Osteocyte (in vitro differentiated cells): ENCODE results near the gene ZNF687. TPM values are rescaled to one million over a fixed set of nuclear protein-coding genes. Genes with fewer than 3 reads are reported as not detected.

Source experiments
- DNase-seq: peaks from one replicate; pipeline ENCODE4 v3.0.0; 2021; ENCODE audit warnings: mixed read lengths; ENCODE audit not compliant: unreplicated experiment; ENCODE audit errors: extremely low spot score
- H3K27ac Mint-ChIP-seq: one replicate; pipeline ENCODE4 v1.8.0; 2021; ENCODE audit warnings: mild to moderate bottlenecking, mixed read lengths; ENCODE audit not compliant: unreplicated experiment
- H3K27me3 Mint-ChIP-seq: one replicate; pipeline ENCODE4 v1.8.0; 2021; ENCODE audit warnings: mixed read lengths; ENCODE audit not compliant: unreplicated experiment
- H3K36me3 Mint-ChIP-seq: one replicate; pipeline ENCODE4 v1.8.0; 2021; ENCODE audit warnings: mixed read lengths; ENCODE audit not compliant: unreplicated experiment
- H3K4me1 Mint-ChIP-seq: one replicate; pipeline ENCODE4 v1.8.0; 2021; ENCODE audit warnings: mixed read lengths; ENCODE audit not compliant: unreplicated experiment
- H3K4me3 Mint-ChIP-seq: one replicate; pipeline ENCODE4 v1.8.0; 2021; ENCODE audit warnings: mild to moderate bottlenecking, moderate library complexity, mixed read lengths; ENCODE audit not compliant: unreplicated experiment
- H3K9me3 Mint-ChIP-seq: one replicate; pipeline ENCODE4 v1.8.0; 2021; ENCODE audit warnings: mixed read lengths; ENCODE audit not compliant: unreplicated experiment
- CTCF ChIP-seq: fragments of 200-600 bp; sonication (generic); IDR thresholded peaks from 2 replicates; pipeline ENCODE4 v1.5.0; 2021; ENCODE audit warnings: antibody characterized with exemption, mild to moderate bottlenecking, moderate library complexity
- total RNA-seq: library from RNA; stranded (reverse); gene quantifications from 2 replicates; pipeline ENCODE4 v1.2.1, GENCODE V29; 2021

ZNF687 gene
- total RNA-seq, 1 donor from 2014 or later: 25.9 TPM

- Mint-ChIP-seq H3K4me3 (no peak overlapping the region), H3K9me3 (no peaks in the 10 kb centered on the region), H3K27me3 (no peaks in the 10 kb centered on the region), H3K36me3 (peaks cover 37% of the 10 kb centered on the region), H3K27ac (no peak overlapping the region), H3K4me1 (no peaks in the 10 kb centered on the region)
- no peak for DNase-seq
- TF ChIP-seq CTCF: no peak
Observed at GRCh38 chr1:151290709-151291303, 8.7 kb downstream of the ZNF687 start.

GRCh38 chr1:151292207-151293030, 10.3 kb downstream of the ZNF687 start:
- Mint-ChIP-seq H3K36me3 (peaks cover 31% of the 10 kb centered on the region), H3K4me3 (no peak overlapping the region), H3K4me1 (no peaks in the 10 kb centered on the region), H3K9me3 (no peaks in the 10 kb centered on the region), H3K27ac (peak overlapping the region; percentile 14), H3K27me3 (no peaks in the 10 kb centered on the region)
- DNase-seq: no peak
- TF ChIP-seq CTCF: no peak

- no peak for DNase-seq
- H3K4me3 Mint-ChIP-seq: no peak overlapping the region
- H3K4me1 Mint-ChIP-seq: no peaks in the 10 kb centered on the region
- H3K27me3 Mint-ChIP-seq: no peaks in the 10 kb centered on the region
- H3K36me3 Mint-ChIP-seq: peaks cover 36% of the 10 kb centered on the region
- TF ChIP-seq CTCF: no peak
- no peaks in the 10 kb centered on the region for H3K9me3 Mint-ChIP-seq
- no peak overlapping the region for H3K27ac Mint-ChIP-seq
Observed at GRCh38 chr1:151293093-151293492, 11.0 kb downstream of the ZNF687 start.

GRCh38 chr1:151294742-151295462, 12.8 kb downstream of the ZNF687 start:
- H3K27ac Mint-ChIP-seq: no peak overlapping the region
- no peak overlapping the region for H3K4me3 Mint-ChIP-seq
- TF ChIP-seq CTCF: no peak
- H3K9me3 Mint-ChIP-seq: no peaks in the 10 kb centered on the region
- no peak for DNase-seq
- H3K27me3 Mint-ChIP-seq: no peaks in the 10 kb centered on the region
- H3K36me3 Mint-ChIP-seq: peaks cover 44% of the 10 kb centered on the region
- H3K4me1 Mint-ChIP-seq: no peaks in the 10 kb centered on the region

- Mint-ChIP-seq H3K4me1 (peaks cover 59% of the 10 kb centered on the region), H3K9me3 (no peaks in the 10 kb centered on the region), H3K27me3 (no peaks in the 10 kb centered on the region), H3K27ac (peak overlapping the region; percentile 87), H3K36me3 (peaks cover 45% of the 10 kb centered on the region), H3K4me3 (peak overlapping the region; percentile 9)
- DNase-seq: no peak
- no peak for TF ChIP-seq CTCF
Observed at GRCh38 chr1:151309811-151310323, 27.8 kb downstream of the ZNF687 start.
